Measurements from ENCODE around the gene FAM107B. TPM values are rescaled to one million over a fixed set of nuclear protein-coding genes. Genes with fewer than 3 reads are reported as not detected.
A peak's percentile ranks its signal among the peaks of the same experiment; 100 is the strongest.

FAM107B gene
- 100 to 1,000 TPM; 175 to 298 (median 214) TPM for total RNA-seq
- total RNA-seq (2013) = 271 TPM
- total RNA-seq = 191 to 814 (median 414) reads per million in 29 experiments

DNA sequence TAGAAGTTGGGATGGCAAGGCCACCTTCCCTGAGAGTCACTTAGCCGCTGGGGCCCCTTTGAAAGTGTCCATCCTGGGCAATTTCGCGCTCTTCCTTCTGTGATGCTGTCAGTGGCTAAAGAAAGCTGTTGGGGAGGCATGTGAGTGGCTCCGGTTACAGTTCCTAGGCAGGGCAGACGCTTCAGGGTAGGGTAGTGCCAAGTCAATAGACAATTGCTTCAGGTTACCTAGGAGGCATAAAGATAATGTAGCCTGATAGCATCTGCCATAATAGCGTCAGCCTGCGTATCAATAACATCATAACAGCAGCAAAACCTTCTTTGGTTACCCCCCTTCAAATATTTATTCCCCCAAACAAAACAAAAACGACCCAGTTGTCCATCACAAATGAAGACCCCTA, at the start of gene FAM107B:
Gene FAM107B (minus strand): TSS at position 101 of the 400 bp plus-strand sequence. CDS start 234 bp downstream, outside the sequence.
- 92% methylated on average over 4 of the region's 8 CpGs for WGBS (ENCODE audit: insufficient coverage)
- H3K27ac ChIP-seq (ENCODE audit: low read length) = no peak within 1 kb of the TSS
- Mint-ChIP-seq H3K4me1 (peaks cover 0 to 11% (median 5%) of the 10 kb centered on the region in 3 donors), H3K9me3 (no peaks in the 10 kb centered on the region), H3K27me3 (no peaks in the 10 kb centered on the region), H3K36me3 (no peaks in the 10 kb centered on the region), H3K27ac (no peak within 1 kb of the TSS), H3K4me3 (no peak within 1 kb of the TSS)
- peaks cover 0 to 5% of the 10 kb centered on the region in 2 experiments for H3K27me3 ChIP-seq (replicated peaks in 1 of 2; ENCODE audit: control insufficient read depth in 2 of 2, extremely low read depth in 1 of 2, insufficient read depth in 2 of 2, low read length in 1 of 2)
- H3K9me3 ChIP-seq = no peaks in the 10 kb centered on the region
- ChIA-PET CTCF (no interaction called here), POLR2A (no interaction called here)
- no peak within 1 kb of the TSS for H3K4me3 ChIP-seq (ENCODE audit: control insufficient read depth in 1 of 2, extremely low read depth in 1 of 2, low read length in 1 of 2)
- no peaks in the 10 kb centered on the region for H3K4me1 ChIP-seq (ENCODE audit: control insufficient read depth in 1 of 2, extremely low read depth in 1 of 2, insufficient read depth in 2 of 2, low read length in 2 of 2)
- H3K36me3 ChIP-seq (ENCODE audit: control insufficient read depth in 2 of 2, extremely low read depth in 1 of 2, insufficient read depth in 1 of 2, low read length in 1 of 2) = no peaks in the 10 kb centered on the region
- no peak for DNase-seq
- ATAC-seq (replicated peaks in 1 of 4) = no peak

DNA sequence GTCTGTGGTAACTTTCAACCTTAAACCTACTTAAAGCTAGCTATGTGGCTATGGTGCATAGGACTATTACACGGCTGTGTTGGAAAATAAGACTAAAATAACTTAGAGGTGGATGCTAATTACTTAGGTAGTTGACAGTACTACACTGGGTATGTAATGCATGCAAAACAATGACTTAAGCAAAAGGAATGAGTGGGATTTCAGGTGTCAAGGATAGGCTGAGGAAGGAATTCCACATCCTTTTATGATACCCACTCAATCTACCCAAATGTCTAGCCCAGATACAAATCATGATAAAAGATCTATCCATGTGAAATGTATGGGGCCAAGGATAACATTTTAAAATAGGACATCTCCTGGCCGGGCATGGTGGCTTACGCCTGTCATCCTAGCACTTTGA, 49.3 kb upstream of the FAM107B start:
- no peaks in the 10 kb centered on the region for H3K27me3 Mint-ChIP-seq
- WGBS (ENCODE audit: insufficient coverage) = 100% methylated on average over 2 of the region's 3 CpGs
- ATAC-seq (replicated peaks in 1 of 4) (no peak), DNase-seq (no peak)
- no peak overlapping the region for H3K4me3 Mint-ChIP-seq
- Histone ChIP-seq H3K27me3 (replicated peaks in 1 of 2; ENCODE audit: control insufficient read depth in 2 of 2, extremely low read depth in 1 of 2, insufficient read depth in 2 of 2, low read length in 1 of 2) (no peaks in the 10 kb centered on the region), H3K27ac (ENCODE audit: low read length) (no peak overlapping the region), H3K36me3 (ENCODE audit: control insufficient read depth in 2 of 2, extremely low read depth in 1 of 2, insufficient read depth in 1 of 2, low read length in 1 of 2) (no peaks in the 10 kb centered on the region), H3K4me3 (ENCODE audit: control insufficient read depth in 1 of 2, extremely low read depth in 1 of 2, low read length in 1 of 2) (no peak overlapping the region), H3K9me3 (no peaks in the 10 kb centered on the region), H3K4me1 (ENCODE audit: control insufficient read depth in 1 of 2, extremely low read depth in 1 of 2, insufficient read depth in 2 of 2, low read length in 2 of 2) (no peaks in the 10 kb centered on the region)
- POLR2A ChIA-PET = interaction anchor here in 1 of 2 donors (0.6 kb wide), 1 partner anchor 629 kb away, joined by 8 read pairs; no protein-coding TSS in a partner anchor
- peaks cover 0 to 26% (median 5%) of the 10 kb centered on the region in 3 donors for H3K4me1 Mint-ChIP-seq
- no peaks in the 10 kb centered on the region for H3K36me3 Mint-ChIP-seq
- CTCF ChIA-PET = interaction anchor here (0.5 to 2.9 kb wide), 7 partner anchors 14 to 1043 kb away, joined by 3 to 17 read pairs (median 6); partner anchors contain the start of genes HSPA14 (in 2 of the 2), MSANTD7 (in 2 of the 2) and CDNF (in 1 of the 2)
- no peaks in the 10 kb centered on the region for H3K9me3 Mint-ChIP-seq
- no peak overlapping the region for H3K27ac Mint-ChIP-seq

DNA sequence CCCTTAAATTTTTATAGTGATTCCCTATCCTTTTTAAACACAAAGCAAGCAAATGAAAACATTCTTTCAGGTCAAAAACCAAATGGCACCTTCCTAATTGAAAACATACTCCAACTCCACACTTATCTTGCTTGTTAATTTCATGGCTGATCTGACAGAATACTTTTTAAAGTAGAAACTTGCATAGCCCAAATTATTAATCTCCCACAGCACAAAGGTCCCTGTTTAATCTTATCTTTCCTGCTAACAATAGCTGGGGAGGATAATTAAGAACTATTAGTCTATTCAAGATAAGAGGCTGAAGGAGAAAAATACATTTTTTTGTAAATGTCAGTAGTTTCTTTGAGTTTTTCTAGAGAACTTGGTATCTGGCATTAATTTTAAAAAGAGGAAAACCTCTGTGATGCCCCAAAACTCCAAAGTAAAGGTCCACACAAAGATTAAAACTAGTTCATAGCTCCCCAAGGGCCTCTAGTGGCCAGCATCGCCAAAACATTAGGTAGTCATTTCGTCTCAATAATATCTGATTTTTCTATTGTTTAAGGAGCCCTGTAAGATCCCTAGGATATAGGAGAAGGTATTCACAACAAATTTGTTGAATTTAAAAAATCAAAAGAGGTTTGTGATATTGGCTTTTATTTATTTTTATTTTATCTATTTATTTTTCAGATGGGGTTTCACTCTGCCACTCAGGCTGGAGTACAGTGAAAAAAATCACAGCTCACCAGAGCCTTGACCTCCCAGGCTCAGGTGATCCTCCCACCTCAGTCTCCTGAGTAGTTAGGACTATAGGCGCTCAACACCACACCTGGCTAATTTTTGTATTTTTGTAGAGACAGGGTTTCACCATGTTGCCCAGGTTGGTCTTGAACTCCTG, 48.4 kb upstream of the FAM107B start:
- no peaks in the 10 kb centered on the region for H3K4me1 ChIP-seq (ENCODE audit: control insufficient read depth in 1 of 2, extremely low read depth in 1 of 2, insufficient read depth in 2 of 2, low read length in 2 of 2)
- DNase-seq = peak in 30 of 35 experiments; percentile 5 to 63 (median 31)
- no peaks in the 10 kb centered on the region for H3K36me3 ChIP-seq (ENCODE audit: control insufficient read depth in 2 of 2, extremely low read depth in 1 of 2, insufficient read depth in 1 of 2, low read length in 1 of 2)
- no peak overlapping the region for H3K4me3 ChIP-seq (ENCODE audit: control insufficient read depth in 1 of 2, extremely low read depth in 1 of 2, low read length in 1 of 2)
- ChIA-PET CTCF (interaction anchor here (0.6 to 2.9 kb wide), 11 partner anchors 14 to 626 kb away, joined by 3 to 17 read pairs (median 4); partner anchors contain the start of genes CDNF (in 2 of the 2), HSPA14 (in 1 of the 2) and MSANTD7 (in 1 of the 2)), POLR2A (interaction anchor here in 1 of 2 donors (0.6 to 1.3 kb wide), 3 partner anchors 15 to 628 kb away, joined by 4 to 8 read pairs (median 6); partner anchors contain the start of genes CDNF, HSPA14 and MSANTD7)
- H3K4me3 Mint-ChIP-seq = no peak overlapping the region
- ATAC-seq (replicated peaks in 1 of 4) = peak in 3 of 4 experiments; percentile 36 to 70 (median 61)
- H3K9me3 Mint-ChIP-seq = no peaks in the 10 kb centered on the region
- no peak overlapping the region for H3K27ac ChIP-seq (ENCODE audit: low read length)
- no peaks in the 10 kb centered on the region for H3K9me3 ChIP-seq
- H3K36me3 Mint-ChIP-seq = no peaks in the 10 kb centered on the region
- no peaks in the 10 kb centered on the region for H3K27me3 Mint-ChIP-seq
- H3K27ac Mint-ChIP-seq = peak overlapping the region in 1 of 2 donors; percentile 76
- no peaks in the 10 kb centered on the region for H3K27me3 ChIP-seq (replicated peaks in 1 of 2; ENCODE audit: control insufficient read depth in 2 of 2, extremely low read depth in 1 of 2, insufficient read depth in 2 of 2, low read length in 1 of 2)
- WGBS (ENCODE audit: insufficient coverage) = no CpG with 5 or more reads among the region's 3 CpGs
- peaks cover 0 to 26% (median 5%) of the 10 kb centered on the region in 3 donors for H3K4me1 Mint-ChIP-seq

DNA sequence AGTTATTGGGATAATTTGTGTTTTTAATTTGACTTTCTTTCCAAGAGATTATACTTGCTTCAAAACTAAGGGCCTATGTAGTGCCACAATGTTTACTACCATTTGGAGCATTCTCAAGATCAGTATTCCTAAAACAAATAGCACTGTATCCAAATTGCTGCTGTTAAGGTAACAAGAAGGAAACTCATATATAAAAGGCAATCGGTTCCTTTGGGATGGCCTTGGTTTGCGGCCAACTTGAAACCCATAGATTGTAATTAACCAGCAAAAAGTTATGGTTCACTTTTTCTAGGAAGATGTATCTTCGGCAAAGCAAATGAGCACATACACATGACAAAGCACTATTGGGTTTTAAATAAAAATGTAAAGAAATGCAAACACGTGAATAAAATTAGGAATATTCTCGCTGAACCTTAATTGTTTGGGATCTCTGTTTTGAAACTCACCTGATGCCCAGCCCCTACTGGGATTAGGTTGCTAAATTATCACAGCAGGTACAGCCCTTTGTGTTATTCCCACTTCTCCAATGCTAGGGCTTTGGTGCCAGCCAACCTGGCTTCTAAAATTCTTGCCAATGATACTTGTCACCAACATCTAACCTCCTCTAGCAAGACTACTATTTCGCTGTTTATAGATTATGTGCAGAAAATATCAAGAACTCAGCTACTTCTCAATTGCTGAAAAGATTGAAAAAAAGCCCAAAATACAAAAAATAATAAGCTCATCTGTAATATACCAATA, 47.1 kb upstream of the FAM107B start:
- ATAC-seq (replicated peaks in 1 of 4) (no peak), DNase-seq (no peak)
- Mint-ChIP-seq H3K36me3 (no peaks in the 10 kb centered on the region), H3K9me3 (no peaks in the 10 kb centered on the region), H3K4me1 (peaks cover 0 to 26% (median 5%) of the 10 kb centered on the region in 3 donors), H3K27me3 (no peaks in the 10 kb centered on the region), H3K4me3 (no peak overlapping the region), H3K27ac (no peak overlapping the region)
- H3K4me3 ChIP-seq (ENCODE audit: control insufficient read depth in 1 of 2, extremely low read depth in 1 of 2, low read length in 1 of 2) = no peak overlapping the region
- H3K9me3 ChIP-seq = no peaks in the 10 kb centered on the region
- H3K27ac ChIP-seq (ENCODE audit: low read length) = no peak overlapping the region
- WGBS (ENCODE audit: insufficient coverage) = 100% methylated on average over 1 of the region's 6 CpGs
- no peaks in the 10 kb centered on the region for H3K4me1 ChIP-seq (ENCODE audit: control insufficient read depth in 1 of 2, extremely low read depth in 1 of 2, insufficient read depth in 2 of 2, low read length in 2 of 2)
- ChIA-PET POLR2A (interaction anchor here in 1 of 2 donors (1.3 kb wide), 1 partner anchor 16 kb away, joined by 4 read pairs; the partner anchor contains the start of genes CDNF, HSPA14 and MSANTD7), CTCF (interaction anchor here (1.0 to 2.9 kb wide), 4 partner anchors 279 to 324 kb away, joined by 5 to 17 read pairs (median 6); no protein-coding TSS in a partner anchor)
- H3K27me3 ChIP-seq (replicated peaks in 1 of 2; ENCODE audit: control insufficient read depth in 2 of 2, extremely low read depth in 1 of 2, insufficient read depth in 2 of 2, low read length in 1 of 2) = no peaks in the 10 kb centered on the region
- no peaks in the 10 kb centered on the region for H3K36me3 ChIP-seq (ENCODE audit: control insufficient read depth in 2 of 2, extremely low read depth in 1 of 2, insufficient read depth in 1 of 2, low read length in 1 of 2)

DNA sequence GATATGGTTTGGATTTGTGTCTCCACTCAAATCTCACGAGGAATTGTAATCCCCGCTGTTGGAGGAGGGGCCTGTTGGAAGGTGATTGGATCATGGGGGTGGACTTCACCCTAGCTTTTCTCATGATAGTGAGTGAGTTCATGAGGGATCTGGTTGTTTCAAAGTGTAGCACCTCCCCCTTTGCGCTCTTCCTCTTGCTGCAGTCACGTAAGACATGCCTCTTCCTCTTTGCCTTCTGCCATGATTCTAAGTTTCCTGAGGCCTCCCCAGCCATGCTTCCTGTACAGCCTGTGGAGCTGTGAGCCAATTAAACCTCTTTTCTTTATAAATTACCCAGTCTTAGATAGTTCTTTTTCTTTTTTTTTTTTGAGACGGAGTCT, 46.1 kb upstream of the FAM107B start:
- DNase-seq (no peak), ATAC-seq (replicated peaks in 1 of 4) (no peak)
- no peaks in the 10 kb centered on the region for H3K27me3 Mint-ChIP-seq
- H3K36me3 Mint-ChIP-seq = no peaks in the 10 kb centered on the region
- H3K9me3 Mint-ChIP-seq = no peaks in the 10 kb centered on the region
- H3K27ac Mint-ChIP-seq = no peak overlapping the region
- Histone ChIP-seq H3K36me3 (ENCODE audit: control insufficient read depth in 2 of 2, extremely low read depth in 1 of 2, insufficient read depth in 1 of 2, low read length in 1 of 2) (no peaks in the 10 kb centered on the region), H3K4me3 (ENCODE audit: control insufficient read depth in 1 of 2, extremely low read depth in 1 of 2, low read length in 1 of 2) (no peak overlapping the region), H3K9me3 (no peaks in the 10 kb centered on the region), H3K27ac (ENCODE audit: low read length) (no peak overlapping the region), H3K4me1 (ENCODE audit: control insufficient read depth in 1 of 2, extremely low read depth in 1 of 2, insufficient read depth in 2 of 2, low read length in 2 of 2) (no peaks in the 10 kb centered on the region), H3K27me3 (replicated peaks in 1 of 2; ENCODE audit: control insufficient read depth in 2 of 2, extremely low read depth in 1 of 2, insufficient read depth in 2 of 2, low read length in 1 of 2) (no peaks in the 10 kb centered on the region)
- CTCF ChIA-PET = no interaction called here
- no peak overlapping the region for H3K4me3 Mint-ChIP-seq
- POLR2A ChIA-PET = no interaction called here
- WGBS (ENCODE audit: insufficient coverage) = 69% methylated on average over 2 of the region's 5 CpGs
- peaks cover 0 to 22% (median 5%) of the 10 kb centered on the region in 3 donors for H3K4me1 Mint-ChIP-seq

All from T-cell (primary cell).